DND-41 (cell line): ENCODE data around the gene ADAMTS12.

Source experiments
- CTCF ChIP-seq: IDR thresholded peaks from 2 replicates; pipeline ENCODE4 v1.5.1; 2012; ENCODE audit warnings: borderline replicate concordance, low read length, moderate library complexity, mild to moderate bottlenecking; ENCODE audit not compliant: poor library complexity, severe bottlenecking; ENCODE audit errors: extremely low read depth
- EZH2 ChIP-seq: IDR thresholded peaks from 3 replicates; pipeline ENCODE4 v1.6.1; 2012; ENCODE audit warnings: borderline replicate concordance, low read depth, mild to moderate bottlenecking, moderate library complexity, low read length, inconsistent platforms; ENCODE audit not compliant: severe bottlenecking

- TF ChIP-seq EZH2 (no peak), CTCF (no peak)
Measured at GRCh38 chr5:33490071-33490665, 401.6 kb downstream of the ADAMTS12 start.
